IPS-NIHi11 (cell line): ENCODE measurements around the gene SNRNP200.

Experiments used
- DNase-seq: peaks from one replicate; pipeline ENCODE4 v3.0.0; 2012; ENCODE audit warnings: mixed read lengths, low spot score

Gene SNRNP200

GRCh38 chr2:96305091-96305978 lies at the start of gene SNRNP200:
Gene SNRNP200 (minus strand): TSS chr2:96305546. CDS start chr2:96305437, 109 bp downstream.
- DNase-seq = peak; percentile 91

DNA sequence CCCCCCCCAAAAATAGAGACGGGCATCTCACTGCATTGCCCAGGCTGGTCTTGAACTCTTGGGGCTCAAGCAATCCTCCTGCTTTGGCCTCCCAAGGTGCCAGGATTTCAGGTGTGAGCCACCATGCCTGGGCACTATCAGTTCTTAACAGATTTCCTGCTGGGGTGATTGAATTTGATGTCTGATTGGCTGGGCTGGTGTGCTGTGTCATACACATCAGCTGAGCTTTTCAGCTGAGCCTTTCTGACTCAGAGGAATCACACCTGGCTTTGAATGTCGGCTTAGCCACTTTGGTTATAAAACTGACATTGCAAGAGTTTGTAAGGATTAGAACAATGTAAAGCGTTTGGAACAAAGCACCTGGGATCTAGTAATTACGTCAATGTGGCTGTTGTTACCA lies 49.1 kb upstream of the SNRNP200 start:
- DNase-seq = no peak

DNA sequence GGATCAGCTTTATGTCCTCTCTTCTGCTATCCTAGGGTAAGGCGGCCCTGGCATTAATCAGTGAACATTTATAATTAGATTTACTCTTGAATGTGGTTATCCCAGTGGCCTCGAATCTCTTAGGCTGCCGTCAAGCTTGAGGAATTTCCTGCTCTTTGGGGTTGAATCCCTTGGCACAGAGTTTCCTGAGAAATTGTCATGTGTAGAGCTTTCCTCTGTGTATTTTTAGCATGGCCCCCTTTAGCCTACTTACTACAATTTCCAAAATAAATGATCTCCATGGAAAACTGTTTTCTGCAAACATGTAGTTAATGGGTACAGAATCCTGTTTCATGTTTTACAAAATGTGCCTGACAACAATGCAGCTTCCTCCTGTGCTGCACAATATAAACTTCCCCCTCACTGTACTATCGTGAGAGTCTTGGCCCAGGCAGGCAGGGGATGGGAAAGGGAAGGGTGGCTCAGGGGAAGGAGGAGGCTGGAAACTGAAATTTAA lies 48.3 kb upstream of the SNRNP200 start:
- DNase-seq = no peak

DNA sequence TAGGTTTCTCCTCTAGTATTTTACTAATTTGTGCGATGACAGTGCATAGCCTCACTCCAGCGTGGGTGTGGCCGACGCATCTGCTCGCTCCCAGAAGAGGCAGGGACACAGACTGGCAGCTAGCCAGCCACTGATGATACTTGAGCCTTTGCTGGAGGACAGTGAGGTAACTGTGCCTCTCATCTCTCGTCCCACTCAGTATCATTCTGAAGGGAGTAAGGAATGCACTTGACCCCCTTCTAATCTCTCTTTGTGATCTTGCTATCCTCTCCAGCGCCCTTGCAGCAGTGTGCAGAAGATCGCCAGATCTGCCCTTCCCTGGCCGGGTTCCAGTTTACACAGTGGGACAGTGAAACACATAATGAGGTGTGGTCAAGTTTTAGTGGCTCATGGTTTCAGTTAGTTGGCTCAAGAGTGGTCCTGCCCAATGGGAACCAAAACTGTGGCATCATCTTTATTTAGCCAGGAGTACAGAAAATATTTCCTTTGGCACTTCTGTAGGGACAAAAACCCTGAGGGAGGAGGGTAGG lies 47.8 kb upstream of the SNRNP200 start:
- DNase-seq = no peak

DNA sequence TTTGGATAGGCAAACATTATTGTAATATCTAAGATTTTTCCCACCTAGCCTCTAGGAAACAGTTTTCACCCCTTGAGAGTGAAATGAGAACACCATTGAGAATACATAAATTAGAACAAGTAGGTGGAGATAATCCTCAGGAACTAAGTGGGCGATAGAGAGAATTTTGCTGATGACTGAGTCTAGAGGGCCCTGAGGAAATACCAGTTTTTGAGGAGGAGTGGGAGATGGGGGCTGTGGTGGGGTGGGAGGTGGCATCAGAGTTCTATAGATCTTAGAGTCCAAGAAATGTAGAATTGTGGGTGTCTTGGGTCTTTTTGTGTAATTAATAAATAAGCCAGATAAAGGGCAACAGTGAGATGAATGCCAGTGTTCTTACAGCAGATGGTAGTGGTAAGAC lies 42.0 kb upstream of the SNRNP200 start:
- DNase-seq = no peak

GRCh38 chr2:96345868-96346462 lies 40.6 kb upstream of the SNRNP200 start:
- no peak for DNase-seq

GRCh38 chr2:96345438-96345837 lies 40.1 kb upstream of the SNRNP200 start:
- peak; percentile 27 for DNase-seq

GRCh38 chr2:96344011-96344410 lies 38.7 kb upstream of the SNRNP200 start:
- no peak for DNase-seq

DNA sequence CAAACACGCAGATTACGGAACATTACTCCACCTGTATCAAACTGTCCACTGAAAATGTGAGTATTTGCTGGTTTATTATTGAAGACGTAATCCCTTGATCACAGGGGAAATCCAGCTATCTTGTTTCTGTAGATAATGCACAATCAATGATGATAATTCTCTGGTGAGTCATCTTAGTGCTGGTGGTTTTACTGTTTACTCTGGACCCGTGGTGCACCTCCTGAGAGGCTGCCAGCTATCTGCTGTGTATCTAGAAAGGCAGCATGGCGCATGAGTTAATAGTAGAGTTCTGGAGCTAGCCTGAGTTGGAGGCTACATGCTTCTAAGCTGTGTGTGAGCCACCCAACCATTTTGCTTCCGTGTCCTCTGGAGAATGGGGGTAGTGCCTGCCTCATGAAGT lies 36.7 kb upstream of the SNRNP200 start:
- no peak for DNase-seq

DNA sequence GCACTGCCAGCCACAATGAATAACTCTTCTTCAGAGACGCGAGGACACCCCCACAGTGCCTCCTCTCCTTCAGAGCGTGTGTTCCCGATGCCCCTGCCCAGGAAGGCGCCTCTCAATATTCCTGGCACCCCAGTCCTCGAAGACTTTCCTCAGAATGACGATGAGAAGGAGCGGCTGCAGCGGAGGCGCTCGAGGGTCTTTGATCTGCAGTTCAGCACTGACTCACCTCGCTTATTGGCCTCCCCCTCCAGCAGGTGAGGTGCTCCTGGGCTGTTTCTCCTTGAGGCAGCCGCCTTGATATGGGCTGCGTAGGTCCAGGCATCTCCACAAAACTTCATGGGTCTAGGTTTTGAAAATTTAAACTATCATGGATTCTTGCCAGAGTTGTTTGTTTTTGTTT lies 36.3 kb upstream of the SNRNP200 start:
- no peak for DNase-seq

GRCh38 chr2:96340493-96341414 lies 35.4 kb upstream of the SNRNP200 start:
- no peak for DNase-seq

DNA sequence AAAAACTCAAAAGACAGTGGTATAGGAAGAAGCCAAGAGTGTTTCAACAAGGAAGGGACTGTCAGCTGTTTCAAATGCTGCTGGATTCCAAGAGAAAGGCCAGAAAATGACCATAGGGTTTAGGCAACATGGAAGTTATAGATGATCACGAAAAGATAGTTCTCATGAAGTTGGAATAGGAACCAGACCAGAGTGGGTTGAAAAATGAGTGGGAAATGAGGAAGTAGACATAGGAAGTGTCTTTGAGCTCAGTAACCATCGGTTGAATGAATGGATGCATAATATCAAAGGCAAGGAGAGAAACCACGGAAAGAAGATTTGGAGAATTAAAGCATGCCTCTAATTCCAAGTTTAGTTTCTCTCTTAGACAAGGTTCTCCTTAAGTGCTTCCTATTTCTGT lies 31.5 kb upstream of the SNRNP200 start:
- DNase-seq = no peak

DNA sequence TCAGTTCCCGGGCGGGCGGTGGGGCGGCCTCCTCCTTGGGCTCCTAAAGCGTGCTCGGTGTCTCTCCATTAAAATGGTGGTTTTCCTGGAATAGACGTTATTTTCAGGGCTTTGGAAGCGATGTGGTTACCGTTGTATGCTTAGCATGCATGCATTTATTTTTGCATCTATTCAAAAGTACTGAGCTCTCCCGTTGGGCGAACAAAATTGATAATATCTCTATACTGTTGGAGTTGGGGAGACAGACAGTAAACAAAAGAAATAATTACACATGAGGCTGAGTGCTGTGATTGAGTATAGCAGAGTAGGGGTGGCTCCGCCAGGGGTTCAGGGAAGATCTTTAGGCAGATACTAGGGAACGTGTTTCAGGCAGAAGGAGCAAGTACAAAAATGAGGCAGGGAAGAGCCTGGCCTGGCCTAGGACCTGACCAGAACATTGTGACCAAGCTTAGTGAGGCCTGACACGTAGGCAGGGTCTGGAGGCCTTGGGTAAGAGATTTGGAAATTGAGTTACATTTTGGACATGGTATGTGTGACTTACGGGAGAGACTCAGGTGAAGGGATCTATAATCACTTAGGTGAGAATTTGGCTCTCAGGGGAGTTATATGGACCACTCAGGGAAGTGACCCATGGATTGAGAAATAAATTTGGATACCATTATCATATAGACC lies 30.9 kb upstream of the SNRNP200 start:
- DNase-seq = no peak

DNA sequence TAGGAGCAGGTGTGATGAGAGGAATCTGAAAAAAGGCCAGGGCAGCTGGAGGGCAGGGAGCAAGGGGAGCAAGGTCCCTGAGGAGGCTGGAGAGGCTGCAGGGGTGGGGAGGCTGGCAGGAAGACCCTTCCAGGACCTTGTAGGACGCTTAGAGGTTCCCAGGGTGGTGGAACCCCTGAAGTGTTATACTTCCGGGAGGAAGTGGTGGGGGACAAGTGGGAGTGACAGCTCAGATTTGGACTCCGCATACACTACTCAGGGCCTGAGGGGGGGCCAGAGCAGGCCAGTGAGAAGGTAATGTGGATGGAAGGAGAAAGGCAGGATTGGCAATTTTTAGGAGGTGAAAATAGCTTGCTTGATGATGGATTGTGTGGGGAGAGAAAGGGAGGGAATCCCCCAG lies 28.4 kb upstream of the SNRNP200 start:
- no peak for DNase-seq

DNA sequence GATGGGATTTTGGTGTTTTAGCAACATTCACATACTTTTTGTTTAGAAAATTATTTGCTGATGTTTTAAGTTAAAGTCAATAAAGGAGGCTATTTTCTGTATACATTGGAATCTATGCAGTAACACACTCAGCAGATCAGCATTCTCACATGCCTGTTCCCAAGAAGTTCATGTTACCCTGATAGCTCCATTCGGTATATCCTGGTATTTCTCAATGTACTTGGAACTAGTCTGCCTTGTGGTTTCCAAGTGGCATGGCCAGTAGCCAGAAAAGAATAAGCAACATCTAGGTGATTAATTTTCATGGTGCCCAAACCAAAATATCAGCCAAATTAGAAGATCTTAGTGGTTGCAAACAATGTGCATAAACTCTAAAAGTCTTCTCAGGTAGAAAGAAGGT lies 25.1 kb upstream of the SNRNP200 start:
- DNase-seq = no peak

- DNase-seq = no peak
Observed at GRCh38 chr2:96329874-96330273, 24.5 kb upstream of the SNRNP200 start.

GRCh38 chr2:96329456-96329855 lies 24.1 kb upstream of the SNRNP200 start:
- no peak for DNase-seq

- no peak for DNase-seq
Observed at GRCh38 chr2:96326990-96327820, 21.9 kb upstream of the SNRNP200 start.

- DNase-seq = no peak
Observed at GRCh38 chr2:96326564-96326963, 21.2 kb upstream of the SNRNP200 start.

DNA sequence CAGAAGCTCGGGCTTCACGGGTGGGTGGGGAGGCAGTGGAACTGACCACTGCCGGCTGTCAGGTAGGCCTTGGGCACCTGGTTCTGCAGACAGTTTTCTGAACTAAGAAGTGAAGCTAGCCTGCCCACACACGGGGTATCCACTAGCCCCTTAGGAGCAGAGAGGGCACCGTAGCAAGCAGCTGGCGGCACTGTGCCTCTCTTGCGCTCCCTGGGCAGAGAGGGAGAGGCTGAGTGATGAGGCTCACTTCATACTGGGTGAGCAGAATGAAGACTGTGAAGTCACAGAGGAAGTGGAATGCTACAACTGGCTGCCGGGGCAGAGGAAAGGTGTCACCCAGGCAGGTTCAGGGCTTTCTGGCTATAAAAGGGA lies 20.5 kb upstream of the SNRNP200 start:
- no peak for DNase-seq
